GM23338 (cell line): ENCODE measurements around the gene IL20.

Experiments used
- CREB1 ChIP-seq: fragments of 250-450 bp; sonication (Bioruptor Pico); IDR thresholded peaks from 2 replicates; pipeline ENCODE4 v1.5.0; 2020; ENCODE audit warnings: low read depth, mild to moderate bottlenecking, moderate library complexity
- EZH2 ChIP-seq: fragments of 200-600 bp; sonication (generic); IDR thresholded peaks from one replicate; pipeline ENCODE4 v1.8.0; 2017; ENCODE audit warnings: antibody characterized with exemption, mild to moderate bottlenecking, low read depth; ENCODE audit not compliant: unreplicated experiment
- EZH2phosphoT487 ChIP-seq: fragments of 200-600 bp; sonication (generic); IDR thresholded peaks from one replicate; pipeline ENCODE4 v1.8.1; 2018; ENCODE audit warnings: antibody characterized with exemption; ENCODE audit not compliant: unreplicated experiment
- JUNB ChIP-seq: IDR thresholded peaks from one replicate; pipeline ENCODE4 v1.6.1; 2016; ENCODE audit warnings: antibody characterized with exemption; ENCODE audit not compliant: unreplicated experiment
- NANOG ChIP-seq: IDR thresholded peaks from 2 replicates; pipeline ENCODE4 v1.6.1; 2016; ENCODE audit warnings: antibody characterized with exemption, borderline replicate concordance
- POLR2AphosphoS5 ChIP-seq: IDR thresholded peaks from 2 replicates; pipeline ENCODE4 v1.6.1; 2016; ENCODE audit warnings: antibody characterized with exemption, low read depth
- STAT1 ChIP-seq: IDR thresholded peaks from one replicate; pipeline ENCODE4 v1.6.1; 2016; ENCODE audit warnings: antibody characterized with exemption; ENCODE audit not compliant: unreplicated experiment
- ZNF114 ChIP-seq: fragments of 250-450 bp; sonication (Bioruptor Pico); IDR thresholded peaks from 2 replicates; pipeline ENCODE4 v1.5.0; 2020; ENCODE audit warnings: mild to moderate bottlenecking, moderate library complexity
- ZNF331 ChIP-seq: fragments of 250-450 bp; sonication (Bioruptor Pico); IDR thresholded peaks from 2 replicates; pipeline ENCODE4 v1.5.0; 2020; ENCODE audit warnings: low read depth, mild to moderate bottlenecking, moderate library complexity
- TF ChIP-seq, protein P1 (sequence below), 2 experiments: fragments of 200-600 bp in 1 of 2; sonication (generic) in 1 of 2; conservative IDR thresholded peaks; 2 replicates each; pipeline versions ENCODE4 v1.5.1 to v1.6.1; 2016 to 2017; ENCODE audit warnings: antibody characterized with exemption in 2 of 2, low read depth in 2 of 2, mild to moderate bottlenecking in 2 of 2, moderate library complexity in 1 of 2
- TF ChIP-seq, protein P2 (sequence below): IDR thresholded peaks from one replicate; pipeline ENCODE4 v1.6.1; 2018; ENCODE audit warnings: antibody characterized with exemption; ENCODE audit not compliant: unreplicated experiment
- TF ChIP-seq, protein P3 (sequence below): IDR thresholded peaks from 2 replicates; pipeline ENCODE4 v1.6.1; 2016; ENCODE audit warnings: antibody characterized with exemption

DNA sequence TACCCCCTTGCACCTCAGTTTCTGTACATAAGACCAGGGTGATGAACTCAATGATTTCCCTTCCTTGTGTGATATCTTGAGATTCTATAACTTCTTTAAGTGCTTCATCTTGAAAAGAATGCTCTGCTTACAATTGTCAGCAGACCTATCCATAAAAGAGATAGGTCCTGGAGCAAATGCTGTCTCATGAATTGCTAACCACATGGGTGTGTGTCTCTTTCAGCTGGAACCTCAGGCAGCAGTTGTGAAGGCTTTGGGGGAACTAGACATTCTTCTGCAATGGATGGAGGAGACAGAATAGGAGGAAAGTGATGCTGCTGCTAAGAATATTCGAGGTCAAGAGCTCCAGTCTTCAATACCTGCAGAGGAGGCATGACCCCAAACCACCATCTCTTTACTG, 2.8 kb downstream of the IL20 start:
- TF ChIP-seq, protein P1, sequence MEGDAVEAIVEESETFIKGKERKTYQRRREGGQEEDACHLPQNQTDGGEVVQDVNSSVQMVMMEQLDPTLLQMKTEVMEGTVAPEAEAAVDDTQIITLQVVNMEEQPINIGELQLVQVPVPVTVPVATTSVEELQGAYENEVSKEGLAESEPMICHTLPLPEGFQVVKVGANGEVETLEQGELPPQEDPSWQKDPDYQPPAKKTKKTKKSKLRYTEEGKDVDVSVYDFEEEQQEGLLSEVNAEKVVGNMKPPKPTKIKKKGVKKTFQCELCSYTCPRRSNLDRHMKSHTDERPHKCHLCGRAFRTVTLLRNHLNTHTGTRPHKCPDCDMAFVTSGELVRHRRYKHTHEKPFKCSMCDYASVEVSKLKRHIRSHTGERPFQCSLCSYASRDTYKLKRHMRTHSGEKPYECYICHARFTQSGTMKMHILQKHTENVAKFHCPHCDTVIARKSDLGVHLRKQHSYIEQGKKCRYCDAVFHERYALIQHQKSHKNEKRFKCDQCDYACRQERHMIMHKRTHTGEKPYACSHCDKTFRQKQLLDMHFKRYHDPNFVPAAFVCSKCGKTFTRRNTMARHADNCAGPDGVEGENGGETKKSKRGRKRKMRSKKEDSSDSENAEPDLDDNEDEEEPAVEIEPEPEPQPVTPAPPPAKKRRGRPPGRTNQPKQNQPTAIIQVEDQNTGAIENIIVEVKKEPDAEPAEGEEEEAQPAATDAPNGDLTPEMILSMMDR (conservative IDR thresholded peaks at IDR 0.05; ENCODE audit: low read depth in 2 of 2) = no peak
- TF ChIP-seq ZNF114 (CRISPR knock-in tag) (no peak), EZH2phosphoT487 (no peak), EZH2 (no peak), POLR2AphosphoS5 (no peak), JUNB (no peak), CREB1 (CRISPR knock-in tag) (no peak), STAT1 (no peak), ZNF331 (CRISPR knock-in tag) (no peak), NANOG (no peak)
- TF ChIP-seq, protein P2, sequence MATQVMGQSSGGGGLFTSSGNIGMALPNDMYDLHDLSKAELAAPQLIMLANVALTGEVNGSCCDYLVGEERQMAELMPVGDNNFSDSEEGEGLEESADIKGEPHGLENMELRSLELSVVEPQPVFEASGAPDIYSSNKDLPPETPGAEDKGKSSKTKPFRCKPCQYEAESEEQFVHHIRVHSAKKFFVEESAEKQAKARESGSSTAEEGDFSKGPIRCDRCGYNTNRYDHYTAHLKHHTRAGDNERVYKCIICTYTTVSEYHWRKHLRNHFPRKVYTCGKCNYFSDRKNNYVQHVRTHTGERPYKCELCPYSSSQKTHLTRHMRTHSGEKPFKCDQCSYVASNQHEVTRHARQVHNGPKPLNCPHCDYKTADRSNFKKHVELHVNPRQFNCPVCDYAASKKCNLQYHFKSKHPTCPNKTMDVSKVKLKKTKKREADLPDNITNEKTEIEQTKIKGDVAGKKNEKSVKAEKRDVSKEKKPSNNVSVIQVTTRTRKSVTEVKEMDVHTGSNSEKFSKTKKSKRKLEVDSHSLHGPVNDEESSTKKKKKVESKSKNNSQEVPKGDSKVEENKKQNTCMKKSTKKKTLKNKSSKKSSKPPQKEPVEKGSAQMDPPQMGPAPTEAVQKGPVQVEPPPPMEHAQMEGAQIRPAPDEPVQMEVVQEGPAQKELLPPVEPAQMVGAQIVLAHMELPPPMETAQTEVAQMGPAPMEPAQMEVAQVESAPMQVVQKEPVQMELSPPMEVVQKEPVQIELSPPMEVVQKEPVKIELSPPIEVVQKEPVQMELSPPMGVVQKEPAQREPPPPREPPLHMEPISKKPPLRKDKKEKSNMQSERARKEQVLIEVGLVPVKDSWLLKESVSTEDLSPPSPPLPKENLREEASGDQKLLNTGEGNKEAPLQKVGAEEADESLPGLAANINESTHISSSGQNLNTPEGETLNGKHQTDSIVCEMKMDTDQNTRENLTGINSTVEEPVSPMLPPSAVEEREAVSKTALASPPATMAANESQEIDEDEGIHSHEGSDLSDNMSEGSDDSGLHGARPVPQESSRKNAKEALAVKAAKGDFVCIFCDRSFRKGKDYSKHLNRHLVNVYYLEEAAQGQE = no peak
- TF ChIP-seq, protein P3, sequence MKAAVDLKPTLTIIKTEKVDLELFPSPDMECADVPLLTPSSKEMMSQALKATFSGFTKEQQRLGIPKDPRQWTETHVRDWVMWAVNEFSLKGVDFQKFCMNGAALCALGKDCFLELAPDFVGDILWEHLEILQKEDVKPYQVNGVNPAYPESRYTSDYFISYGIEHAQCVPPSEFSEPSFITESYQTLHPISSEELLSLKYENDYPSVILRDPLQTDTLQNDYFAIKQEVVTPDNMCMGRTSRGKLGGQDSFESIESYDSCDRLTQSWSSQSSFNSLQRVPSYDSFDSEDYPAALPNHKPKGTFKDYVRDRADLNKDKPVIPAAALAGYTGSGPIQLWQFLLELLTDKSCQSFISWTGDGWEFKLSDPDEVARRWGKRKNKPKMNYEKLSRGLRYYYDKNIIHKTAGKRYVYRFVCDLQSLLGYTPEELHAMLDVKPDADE = no peak
